H9 (cell line): ENCODE measurements around the gene SLCO2A1. TPM values are rescaled to one million over a fixed set of nuclear protein-coding genes. Genes with fewer than 3 reads are reported as not detected.

Experiments
- DNase-seq: peaks from one replicate; pipeline ENCODE4 v3.0.0-alpha.2; 2017
- H2AFZ ChIP-seq: one replicate; pipeline ENCODE4 v1.6.1; 2013; ENCODE audit warnings: mild to moderate bottlenecking, low read length, control low read depth, moderate library complexity
- H2AK5ac ChIP-seq: 2 replicates; pipeline ENCODE4 v1.6.1; 2013; ENCODE audit warnings: low read length, control low read depth, mixed read lengths; ENCODE audit not compliant: insufficient read length
- H2BK120ac ChIP-seq: one replicate; pipeline ENCODE4 v1.6.1; 2013; ENCODE audit warnings: low read depth, mild to moderate bottlenecking, low read length, control low read depth, inconsistent platforms; ENCODE audit not compliant: poor library complexity, severe bottlenecking
- H2BK12ac ChIP-seq: 2 replicates; pipeline ENCODE4 v1.6.1; 2013; ENCODE audit warnings: low read length, control low read depth, mixed read lengths, low read depth; ENCODE audit not compliant: insufficient read length
- H2BK15ac ChIP-seq: 2 replicates; pipeline ENCODE4 v1.6.1; 2013; ENCODE audit warnings: low read depth, low read length, control low read depth
- H2BK20ac ChIP-seq: one replicate; pipeline ENCODE4 v1.6.1; 2013; ENCODE audit warnings: low read depth, mild to moderate bottlenecking, low read length, control low read depth, inconsistent platforms; ENCODE audit not compliant: poor library complexity, severe bottlenecking
- H2BK5ac ChIP-seq: 2 replicates; pipeline ENCODE4 v1.6.1; 2013; ENCODE audit warnings: low read length, control low read depth, mixed read lengths; ENCODE audit not compliant: insufficient read length
- H3K14ac ChIP-seq: 2 replicates; pipeline ENCODE4 v1.6.1; 2013; ENCODE audit warnings: low read length, control low read depth; ENCODE audit not compliant: insufficient read depth
- H3K18ac ChIP-seq: 2 replicates; pipeline ENCODE4 v1.6.1; 2013; ENCODE audit warnings: low read depth, mild to moderate bottlenecking, mixed read lengths, low read length, control low read depth; ENCODE audit not compliant: insufficient read length
- H3K23ac ChIP-seq: 2 replicates; pipeline ENCODE4 v1.6.1; 2013; ENCODE audit warnings: low read length, control low read depth, mixed read lengths, low read depth; ENCODE audit not compliant: insufficient read length
- H3K23me2 ChIP-seq: 2 replicates; pipeline ENCODE4 v1.6.1; 2013; ENCODE audit warnings: low read depth, mild to moderate bottlenecking, mixed read lengths, low read length, control low read depth; ENCODE audit not compliant: insufficient read length, poor library complexity, severe bottlenecking
- H3K27ac ChIP-seq: 2 replicates; pipeline ENCODE4 v1.5.1; 2013; ENCODE audit warnings: low read length, control low read depth, mixed read lengths, low read depth; ENCODE audit not compliant: insufficient read length
- H3K27me3 ChIP-seq: 2 replicates; pipeline ENCODE4 v1.6.1; 2013; ENCODE audit warnings: low read length, control low read depth, inconsistent platforms; ENCODE audit not compliant: insufficient read depth
- H3K4ac ChIP-seq: 2 replicates; pipeline ENCODE4 v1.6.1; 2013; ENCODE audit warnings: low read depth, mild to moderate bottlenecking, control low read depth, inconsistent platforms, low read length, moderate library complexity
- H3K4me1 ChIP-seq: 2 replicates; pipeline ENCODE4 v1.6.1; 2013; ENCODE audit warnings: low read length, control low read depth, inconsistent platforms; ENCODE audit not compliant: insufficient read depth
- H3K4me2 ChIP-seq: 2 replicates; pipeline ENCODE4 v1.6.1; 2013; ENCODE audit warnings: low read length, control low read depth, mixed read lengths; ENCODE audit not compliant: insufficient read length, insufficient read depth
- H3K56ac ChIP-seq: 2 replicates; pipeline ENCODE4 v1.6.1; 2013; ENCODE audit warnings: low read depth, mild to moderate bottlenecking, mixed read lengths, low read length, control low read depth; ENCODE audit not compliant: insufficient read length
- H3K79me1 ChIP-seq: 2 replicates; pipeline ENCODE4 v1.6.1; 2013; ENCODE audit warnings: low read depth, mild to moderate bottlenecking, moderate library complexity, low read length, control low read depth, inconsistent platforms; ENCODE audit not compliant: insufficient read depth, poor library complexity, severe bottlenecking
- H3K79me2 ChIP-seq: 2 replicates; pipeline ENCODE4 v1.6.1; 2013; ENCODE audit warnings: low read length, control low read depth, inconsistent platforms; ENCODE audit not compliant: insufficient read depth
- H3K9ac ChIP-seq: 2 replicates; pipeline ENCODE4 v1.6.1; 2013; ENCODE audit warnings: low read length, control low read depth, mixed read lengths; ENCODE audit not compliant: insufficient read length; ENCODE audit errors: extremely low read depth
- H3K9me3 ChIP-seq: one replicate; pipeline ENCODE4 v1.6.1; 2013; ENCODE audit warnings: low read depth, low read length, inconsistent platforms; ENCODE audit not compliant: control insufficient read depth
- H3T11ph ChIP-seq: one replicate; pipeline ENCODE4 v1.6.1; 2013; ENCODE audit warnings: mild to moderate bottlenecking, low read length, control low read depth, inconsistent platforms
- H4K20me1 ChIP-seq: one replicate; pipeline ENCODE4 v1.6.1; 2013; ENCODE audit not compliant: control insufficient read depth, insufficient read length, insufficient read depth
- H4K5ac ChIP-seq: 2 replicates; pipeline ENCODE4 v1.6.1; 2013; ENCODE audit warnings: low read depth, mild to moderate bottlenecking, mixed read lengths, low read length, control low read depth; ENCODE audit not compliant: insufficient read length
- H4K8ac ChIP-seq: replicated peaks from 2 replicates; pipeline ENCODE4 v1.6.1; 2013; ENCODE audit warnings: low read length, control low read depth, mixed read lengths, low read depth; ENCODE audit not compliant: insufficient read length
- H4K91ac ChIP-seq: 2 replicates; pipeline ENCODE4 v1.6.1; 2013; ENCODE audit warnings: low read depth, mild to moderate bottlenecking, moderate library complexity, mixed read lengths, low read length, control low read depth; ENCODE audit not compliant: insufficient read length
- H3K27ac Mint-ChIP-seq, 3 experiments: 2 replicates in 2 of 3; 3 replicates in 1 of 3; pipeline ENCODE4 v1.8.0; 2020 to 2021; ENCODE audit warnings: mixed read lengths in 3 of 3, mild to moderate bottlenecking in 1 of 3, moderate library complexity in 1 of 3
- H3K27me3 Mint-ChIP-seq: 2 replicates; pipeline ENCODE4 v1.8.0; 2021; ENCODE audit warnings: low read depth, mild to moderate bottlenecking, moderate library complexity, mixed read lengths
- H3K36me3 Mint-ChIP-seq, 3 experiments: 2 replicates in 2 of 3; 3 replicates in 1 of 3; pipeline ENCODE4 v1.8.0; 2020 to 2021; ENCODE audit warnings: low read depth in 3 of 3, mixed read lengths in 3 of 3; ENCODE audit not compliant: insufficient read depth in 1 of 3
- H3K4me1 Mint-ChIP-seq, 2 experiments: 2 replicates each; pipeline ENCODE4 v1.8.0; 2020; ENCODE audit warnings: mixed read lengths in 2 of 2
- H3K4me3 Mint-ChIP-seq, 2 experiments: 2 replicates in 1 of 2; 3 replicates in 1 of 2; pipeline ENCODE4 v1.8.0; 2020 to 2021; ENCODE audit warnings: mild to moderate bottlenecking in 2 of 2, mixed read lengths in 2 of 2, moderate library complexity in 1 of 2
- H3K9me3 Mint-ChIP-seq, 2 experiments: 2 replicates in 1 of 2; 3 replicates in 1 of 2; pipeline ENCODE4 v1.8.0; 2020; ENCODE audit warnings: mild to moderate bottlenecking in 2 of 2, mixed read lengths in 2 of 2, moderate library complexity in 1 of 2
- WGBS: extraction: QIAGEN DNeasy Blood & Tissue Kit; methylation state at CpG from one replicate; pipeline ENCODE4 v1.1.7; 2013; ENCODE audit warnings: missing lambda C conversion rate, low lambda C conversion rate, mixed read lengths; ENCODE audit not compliant: insufficient read length; ENCODE audit errors: extremely low coverage; 5-methylcytosine and 5-hydroxymethylcytosine counted together
- total RNA-seq: library from RNA; stranded (reverse); gene quantifications from 2 replicates; pipeline ENCODE4 v1.2.1, GENCODE V29; 2021
- TF ChIP-seq, protein P1 (sequence below): fragments of 200-600 bp; sonication (generic); conservative IDR thresholded peaks from 3 replicates; pipeline ENCODE4 v1.8.0; 2021; ENCODE audit warnings: antibody characterized with exemption, mild to moderate bottlenecking

The SLCO2A1 gene
- total RNA-seq, 1 experiment from 2014 or later = 0.98 TPM

DNA sequence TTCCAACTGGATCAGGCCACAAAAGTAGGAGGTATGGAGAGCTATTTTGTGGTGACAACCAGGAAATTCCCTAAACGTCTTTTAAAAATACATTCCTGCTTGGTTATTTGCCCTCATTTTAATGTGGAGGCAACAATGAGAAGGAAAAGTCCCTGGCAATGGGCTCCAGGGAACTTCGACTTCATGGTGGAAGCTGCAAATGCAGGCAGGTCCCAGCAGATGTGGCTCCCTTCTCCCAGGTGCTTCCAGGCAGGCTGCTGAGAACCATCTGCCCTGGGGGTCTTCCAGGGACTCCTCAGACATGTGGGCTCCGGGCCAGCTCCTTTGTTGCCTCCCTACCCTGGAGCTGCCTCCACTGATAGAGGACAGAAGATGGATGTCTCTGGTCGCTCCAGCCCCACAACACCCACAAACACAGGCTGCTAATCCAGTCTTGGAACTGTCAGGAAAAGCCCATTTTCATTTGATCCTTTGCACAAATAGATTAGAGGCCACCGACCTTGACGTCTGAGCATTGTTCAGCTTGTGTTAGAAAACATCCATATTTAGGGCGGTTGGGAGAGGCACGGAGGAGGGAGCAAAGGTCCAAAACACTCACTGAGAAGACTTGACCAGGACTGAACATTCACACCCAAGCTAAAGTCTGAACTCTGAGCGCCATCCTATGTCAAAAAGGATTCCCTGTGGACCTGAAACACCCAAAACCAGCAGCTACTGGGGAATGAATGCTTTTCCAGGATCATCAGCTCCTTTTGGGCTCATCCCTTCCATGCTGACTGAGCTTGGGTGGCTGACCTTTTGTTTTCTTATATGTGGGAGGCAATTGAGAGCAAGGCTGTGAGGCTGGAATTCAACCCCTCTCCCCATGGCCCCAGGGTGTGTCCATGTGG lies 30.2 kb upstream of the SLCO2A1 start:
- WGBS = no CpG with 5 or more reads among the region's 9 CpGs
- peaks cover 3% of the 10 kb centered on the region; the same call in 1 of the 2 replicates for H3K4me1 ChIP-seq

More for the DNA sequence above, 30.2 kb upstream of the SLCO2A1 start:
- no peaks in the 10 kb centered on the region for H3K23me2 ChIP-seq
- no peak overlapping the region for H4K5ac ChIP-seq
- H2BK120ac ChIP-seq = no peak overlapping the region
- no peak overlapping the region for H2BK5ac ChIP-seq
- no peak overlapping the region for H3K56ac ChIP-seq
- no peak overlapping the region for H4K8ac ChIP-seq
- H3K27me3 ChIP-seq = no peaks in the 10 kb centered on the region
- no peak overlapping the region for H2BK12ac ChIP-seq
- no peak overlapping the region for H2BK15ac ChIP-seq
- H3T11ph ChIP-seq = no peak overlapping the region
- Mint-ChIP-seq H3K27me3 (peaks cover 7% of the 10 kb centered on the region), H3K27ac (no peak overlapping the region), H3K4me3 (no peak overlapping the region), H3K4me1 (peaks cover 5 to 14% of the 10 kb centered on the region in 2 experiments; a peak in 3 of 4 replicates), H3K9me3 (no peaks in the 10 kb centered on the region), H3K36me3 (no peaks in the 10 kb centered on the region)
- no peak overlapping the region for H3K4ac ChIP-seq
- DNase-seq = no peak
- no peak overlapping the region for H3K27ac ChIP-seq
- no peak overlapping the region for H2AFZ ChIP-seq
- H2AK5ac ChIP-seq = no peak overlapping the region
- H3K14ac ChIP-seq = no peak overlapping the region
- no peak overlapping the region for H3K18ac ChIP-seq
- no peaks in the 10 kb centered on the region for H3K79me1 ChIP-seq
- H2BK20ac ChIP-seq = no peak overlapping the region
- no peak overlapping the region for H3K23ac ChIP-seq
- H4K20me1 ChIP-seq = no peaks in the 10 kb centered on the region
- H3K79me2 ChIP-seq = no peaks in the 10 kb centered on the region
- H3K9me3 ChIP-seq = no peaks in the 10 kb centered on the region
- no peak overlapping the region for H4K91ac ChIP-seq
- TF ChIP-seq, protein P1, sequence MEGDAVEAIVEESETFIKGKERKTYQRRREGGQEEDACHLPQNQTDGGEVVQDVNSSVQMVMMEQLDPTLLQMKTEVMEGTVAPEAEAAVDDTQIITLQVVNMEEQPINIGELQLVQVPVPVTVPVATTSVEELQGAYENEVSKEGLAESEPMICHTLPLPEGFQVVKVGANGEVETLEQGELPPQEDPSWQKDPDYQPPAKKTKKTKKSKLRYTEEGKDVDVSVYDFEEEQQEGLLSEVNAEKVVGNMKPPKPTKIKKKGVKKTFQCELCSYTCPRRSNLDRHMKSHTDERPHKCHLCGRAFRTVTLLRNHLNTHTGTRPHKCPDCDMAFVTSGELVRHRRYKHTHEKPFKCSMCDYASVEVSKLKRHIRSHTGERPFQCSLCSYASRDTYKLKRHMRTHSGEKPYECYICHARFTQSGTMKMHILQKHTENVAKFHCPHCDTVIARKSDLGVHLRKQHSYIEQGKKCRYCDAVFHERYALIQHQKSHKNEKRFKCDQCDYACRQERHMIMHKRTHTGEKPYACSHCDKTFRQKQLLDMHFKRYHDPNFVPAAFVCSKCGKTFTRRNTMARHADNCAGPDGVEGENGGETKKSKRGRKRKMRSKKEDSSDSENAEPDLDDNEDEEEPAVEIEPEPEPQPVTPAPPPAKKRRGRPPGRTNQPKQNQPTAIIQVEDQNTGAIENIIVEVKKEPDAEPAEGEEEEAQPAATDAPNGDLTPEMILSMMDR = no peak
- no peak overlapping the region for H3K4me2 ChIP-seq
- no peak overlapping the region for H3K9ac ChIP-seq
